Esophagus squamous epithelium (tissue), 4 donors: Measurements from ENCODE around the gene RABEP2.

ENCODE experiments used
- POLR2A ChIP-seq, 4 donors: fragments of 450-650 bp; IDR thresholded peaks; one replicate each; pipeline ENCODE4 v1.6.1; 2017; ENCODE audit warnings: antibody characterized with exemption in 4 of 4, mild to moderate bottlenecking in 4 of 4, moderate library complexity in 3 of 4
- TF ChIP-seq, protein P1 (sequence below), 6 experiments: fragments of 450-650 bp in 4 of 6; fragments of 200-600 bp in 2 of 6; sonication (generic) in 2 of 6; IDR thresholded peaks; one replicate each; pipeline ENCODE4 v1.5.1; 2016 to 2019; ENCODE audit warnings: antibody characterized with exemption in 6 of 6, mild to moderate bottlenecking in 4 of 6, moderate library complexity in 4 of 6

DNA sequence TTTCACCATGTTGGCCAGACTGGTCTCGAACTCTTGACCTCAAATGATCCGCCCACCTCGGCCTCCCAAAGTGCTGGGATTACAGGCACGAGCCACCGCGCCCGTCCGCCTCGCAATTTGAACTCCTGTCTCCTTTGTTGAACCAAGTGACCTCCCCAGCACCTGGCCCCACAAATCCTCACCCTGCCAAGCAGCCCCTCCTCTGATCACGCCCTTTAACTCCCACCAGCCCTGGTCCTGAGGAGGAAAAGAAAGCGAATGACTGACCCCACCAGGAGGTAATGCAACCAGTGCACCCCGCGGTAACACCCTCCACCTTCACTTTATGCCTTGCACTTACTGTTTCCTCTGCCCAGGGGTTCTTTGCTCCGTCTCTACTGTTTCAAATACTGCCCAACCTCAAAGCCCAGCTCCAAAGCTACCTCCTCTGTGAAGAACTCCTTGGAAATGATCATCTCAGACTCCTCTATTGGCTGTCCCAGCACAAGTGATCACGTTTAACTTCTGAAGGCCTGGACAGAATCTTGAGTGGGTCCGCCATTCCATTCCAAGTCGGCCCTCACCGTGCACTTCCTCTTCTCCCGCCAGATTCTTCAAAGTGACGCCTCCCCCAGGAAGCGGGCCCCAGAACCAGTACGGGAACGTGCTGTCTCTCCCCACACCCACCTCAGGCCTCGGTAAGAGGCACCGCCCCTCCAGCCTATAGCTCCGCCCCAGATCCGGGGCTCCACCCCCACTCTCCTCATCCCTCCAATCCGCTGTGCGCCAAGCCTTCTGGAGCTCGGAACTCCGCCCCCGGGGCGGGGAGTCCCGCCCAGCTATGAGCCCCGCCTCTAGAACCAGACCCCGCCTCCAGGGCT is 11.1 kb upstream of the RABEP2 start:
- TF ChIP-seq, protein P1, sequence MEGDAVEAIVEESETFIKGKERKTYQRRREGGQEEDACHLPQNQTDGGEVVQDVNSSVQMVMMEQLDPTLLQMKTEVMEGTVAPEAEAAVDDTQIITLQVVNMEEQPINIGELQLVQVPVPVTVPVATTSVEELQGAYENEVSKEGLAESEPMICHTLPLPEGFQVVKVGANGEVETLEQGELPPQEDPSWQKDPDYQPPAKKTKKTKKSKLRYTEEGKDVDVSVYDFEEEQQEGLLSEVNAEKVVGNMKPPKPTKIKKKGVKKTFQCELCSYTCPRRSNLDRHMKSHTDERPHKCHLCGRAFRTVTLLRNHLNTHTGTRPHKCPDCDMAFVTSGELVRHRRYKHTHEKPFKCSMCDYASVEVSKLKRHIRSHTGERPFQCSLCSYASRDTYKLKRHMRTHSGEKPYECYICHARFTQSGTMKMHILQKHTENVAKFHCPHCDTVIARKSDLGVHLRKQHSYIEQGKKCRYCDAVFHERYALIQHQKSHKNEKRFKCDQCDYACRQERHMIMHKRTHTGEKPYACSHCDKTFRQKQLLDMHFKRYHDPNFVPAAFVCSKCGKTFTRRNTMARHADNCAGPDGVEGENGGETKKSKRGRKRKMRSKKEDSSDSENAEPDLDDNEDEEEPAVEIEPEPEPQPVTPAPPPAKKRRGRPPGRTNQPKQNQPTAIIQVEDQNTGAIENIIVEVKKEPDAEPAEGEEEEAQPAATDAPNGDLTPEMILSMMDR (IDR thresholded peaks at IDR 0.05): no peak
- TF ChIP-seq POLR2A (IDR thresholded peaks at IDR 0.05): no peak
